Activated CD4-positive, alpha-beta T cell treated with anti-CD3 and anti-CD28 coated beads, Interleukin-2, Interleukin-4, amounts not matched to agents 100 ng/mL and 50 ng/mL, durations not matched to agents 16 hours and 8 hours (primary cell): ENCODE results near the gene ONECUT1.
A peak's percentile ranks its signal among the peaks of the same experiment; 100 is the strongest.
"Not testable (repeated sequence)": the region's sequence is repeated elsewhere in the genome, so short reads cannot be mapped to it uniquely, and the experiment has no call there.

ENCODE experiments used
- DNase-seq: peaks from one replicate; pipeline ENCODE4 v3.0.0-alpha.2; 2020; ENCODE audit warnings: low spot score

The ONECUT1 gene

DNA sequence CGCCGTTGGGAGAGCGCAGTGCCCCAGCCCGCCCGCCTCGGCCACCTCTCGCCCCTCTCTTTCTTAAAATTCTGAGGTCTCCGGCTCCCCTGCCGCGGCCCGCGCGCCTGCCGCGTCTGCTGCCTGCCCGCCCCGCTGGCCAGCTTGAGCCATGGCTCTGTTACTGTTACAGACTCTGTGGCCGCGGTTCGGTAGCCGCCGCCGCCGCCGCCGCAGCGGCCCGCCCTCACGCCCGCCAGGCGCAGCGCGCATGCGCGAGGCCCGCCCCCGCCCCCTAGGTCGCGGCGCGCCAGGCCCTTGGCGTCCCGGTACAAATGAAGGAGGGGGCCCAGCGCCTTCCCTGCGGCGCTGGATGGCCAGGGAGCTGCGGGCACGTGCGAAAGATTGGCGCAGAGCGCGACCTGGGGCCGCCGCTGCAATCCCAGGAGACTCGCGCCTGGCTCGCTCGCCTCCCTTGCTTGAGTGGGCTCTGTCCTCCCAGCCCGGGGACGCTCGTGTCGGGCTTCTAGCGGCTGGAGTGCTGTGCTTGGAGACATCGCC is at the start of gene ONECUT1:
Gene ONECUT1 (minus strand): TSS at position 168 of the 540 bp plus-strand sequence. CDS start 452 bp downstream, outside the sequence.
- DNase-seq = peak; percentile 51

DNA sequence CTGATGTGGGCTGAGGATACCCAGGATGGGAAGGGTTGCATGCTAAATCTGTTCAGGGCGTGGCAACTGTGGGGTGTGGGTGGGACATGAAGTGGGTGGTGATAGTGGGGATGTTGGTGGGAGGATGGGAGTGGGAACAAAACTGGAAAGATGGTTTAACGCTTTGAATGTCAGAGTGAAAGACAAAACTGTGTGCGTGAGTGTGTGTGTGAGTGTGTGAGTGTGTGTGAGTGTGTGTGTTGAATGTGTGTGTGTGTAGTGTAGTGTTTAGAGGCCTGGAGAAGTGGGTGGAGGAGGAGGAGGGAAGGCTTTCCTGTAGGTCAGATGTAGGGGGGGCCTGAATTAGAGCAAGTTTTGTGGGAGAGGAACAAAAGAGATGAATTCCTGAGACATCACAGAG is 44.2 kb upstream of the ONECUT1 start:
- no peak for DNase-seq

DNA sequence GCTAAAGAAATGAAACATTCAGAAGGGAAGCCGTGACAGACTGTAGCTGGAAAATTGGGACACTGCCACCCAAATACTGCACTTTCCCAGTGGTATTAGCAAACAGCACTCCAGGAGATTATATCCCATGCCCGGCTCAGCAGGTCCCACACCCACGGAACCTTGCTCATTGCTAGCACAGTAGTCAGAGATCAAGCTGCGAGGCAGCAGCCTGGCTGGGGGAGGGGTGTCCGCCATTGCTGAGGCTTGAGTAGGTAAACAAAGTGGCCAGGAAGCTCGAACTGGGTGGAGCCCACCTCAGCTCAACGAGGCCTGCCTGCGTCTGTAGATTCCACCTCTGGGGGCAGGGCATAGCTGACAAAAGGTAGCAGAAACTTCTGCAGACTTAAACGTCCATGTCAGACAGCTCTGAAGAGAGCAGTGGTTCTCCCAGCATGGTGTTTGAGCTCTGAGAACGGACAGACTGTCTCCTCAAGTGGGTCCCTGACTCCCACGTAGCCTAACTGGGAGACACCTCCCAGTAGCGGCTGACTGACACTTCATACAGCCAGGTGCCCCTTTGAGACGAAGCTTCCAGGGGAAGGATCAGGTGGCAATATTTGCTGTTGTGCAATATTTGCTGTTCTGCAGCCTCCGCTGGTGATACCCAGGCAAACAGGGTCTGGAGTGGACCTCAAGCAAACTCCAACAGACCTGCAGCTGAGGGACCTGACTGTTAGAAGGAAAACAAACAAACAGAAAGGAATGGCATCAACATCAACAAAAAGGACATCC is 34.2 kb upstream of the ONECUT1 start:
- not testable (repeated sequence) for DNase-seq

DNA sequence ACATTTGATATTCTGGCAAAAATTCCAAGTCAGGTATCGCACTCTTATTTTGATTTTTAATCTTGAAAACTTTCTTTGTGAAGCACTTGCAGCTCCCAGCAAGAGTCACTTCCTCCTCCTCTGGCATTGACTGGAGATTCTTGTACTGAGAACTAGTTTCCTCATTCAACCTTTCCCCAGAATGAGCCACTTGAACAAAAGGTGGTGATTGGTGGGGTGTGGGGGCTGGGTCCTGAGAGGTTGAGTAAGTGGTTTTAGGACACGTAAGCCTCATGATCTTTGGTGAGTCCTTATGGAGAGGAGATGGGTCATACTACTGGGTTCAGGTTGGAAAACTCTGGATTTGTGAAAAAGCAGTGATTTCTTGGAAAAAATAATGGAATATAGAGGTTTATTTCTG is 32.3 kb upstream of the ONECUT1 start:
- DNase-seq = no peak

DNA sequence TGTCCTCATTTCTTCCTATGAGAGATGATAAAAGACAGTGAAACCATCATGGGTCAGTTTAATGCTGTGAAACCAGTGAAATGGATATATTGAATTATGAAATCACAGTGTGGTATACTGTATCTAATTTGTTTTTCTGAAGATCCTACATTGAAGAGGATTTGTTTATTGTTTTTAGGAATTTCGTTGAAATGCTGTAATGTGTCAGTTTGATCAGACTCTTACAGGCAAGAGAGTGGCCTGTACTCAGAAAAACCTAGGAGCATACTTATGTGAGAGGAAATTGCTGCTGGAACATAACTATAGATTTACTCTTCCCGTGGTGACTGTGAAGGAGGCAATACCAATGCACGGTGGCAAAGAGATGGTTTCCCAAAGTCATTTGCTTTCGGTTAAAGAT is 29.1 kb upstream of the ONECUT1 start:
- no peak for DNase-seq

DNA sequence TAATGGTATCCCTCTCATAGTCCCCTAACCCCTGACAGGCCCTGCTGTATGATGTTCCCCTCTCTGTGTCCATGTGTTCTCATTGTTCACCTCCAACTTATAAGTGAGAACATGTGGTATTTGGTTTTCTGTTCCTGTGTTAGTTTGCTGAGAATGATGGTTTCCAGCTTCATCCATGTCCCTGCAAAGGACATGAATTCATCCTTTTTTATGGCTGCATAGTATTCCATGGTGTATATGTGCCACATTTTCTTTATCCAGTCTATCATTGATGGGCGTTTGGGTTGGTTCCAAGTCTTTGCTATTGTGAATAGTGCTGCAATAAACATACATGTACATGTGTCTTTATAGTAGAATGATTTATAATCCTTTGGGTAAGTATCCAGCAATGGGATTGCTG is 25.8 kb upstream of the ONECUT1 start:
- DNase-seq = not testable (repeated sequence)

DNA sequence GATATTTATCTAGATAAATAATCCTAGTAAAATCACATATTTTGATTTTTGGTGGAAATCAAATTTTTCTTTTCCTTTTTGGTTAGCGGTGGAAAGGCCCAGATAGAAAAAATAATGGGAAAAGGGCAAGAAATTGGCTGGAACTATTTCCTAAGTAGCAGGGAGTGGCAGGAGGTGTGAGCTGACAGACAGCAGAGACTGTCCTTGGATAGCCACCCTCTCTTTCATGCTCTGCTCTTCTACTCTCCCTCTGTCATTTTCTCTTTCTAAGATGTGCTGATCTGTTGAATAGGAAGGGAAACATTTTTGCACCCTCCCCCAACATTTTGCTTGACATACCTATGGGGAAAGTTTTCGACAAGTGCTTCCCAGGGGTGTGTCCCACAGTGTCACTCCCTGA is 18.9 kb upstream of the ONECUT1 start:
- DNase-seq = no peak

DNA sequence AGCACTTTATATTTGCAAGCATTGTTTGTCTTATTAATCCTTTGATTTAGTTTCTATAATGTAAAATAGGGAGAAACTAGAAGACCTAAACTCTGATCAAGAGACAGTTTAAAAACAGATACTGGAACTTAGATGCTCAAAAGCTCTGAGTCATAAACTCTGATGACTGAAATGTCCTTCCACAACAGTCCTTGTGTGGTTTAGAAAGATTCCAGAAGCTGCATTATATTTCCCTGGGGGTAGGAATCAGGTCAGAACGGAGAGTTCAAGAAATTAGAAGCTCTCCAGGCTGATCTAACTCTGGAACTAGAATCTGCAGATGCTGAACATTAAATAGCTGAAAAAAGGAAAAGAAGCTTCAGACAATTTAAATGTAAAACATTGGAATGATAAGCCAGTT is 18.3 kb upstream of the ONECUT1 start:
- DNase-seq = no peak

DNA sequence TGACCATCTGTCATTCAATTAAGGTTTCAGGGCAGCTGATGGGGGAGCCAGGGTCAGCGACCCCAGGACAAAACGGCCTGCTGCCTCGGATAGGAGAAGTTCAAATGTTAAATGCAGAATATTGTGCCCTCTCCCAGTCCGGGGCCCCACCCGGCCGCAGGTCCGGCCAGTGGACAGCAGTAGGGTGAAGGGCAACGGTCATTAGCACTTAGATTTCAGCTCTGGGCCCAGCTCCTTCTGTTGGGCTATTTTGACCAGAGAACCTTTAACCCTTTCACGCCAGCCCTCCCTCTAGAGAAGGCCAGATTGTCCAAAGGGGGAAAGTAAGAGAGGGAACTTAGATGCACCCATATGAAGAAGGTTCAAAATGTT is 16.1 kb upstream of the ONECUT1 start:
- no peak for DNase-seq

DNA sequence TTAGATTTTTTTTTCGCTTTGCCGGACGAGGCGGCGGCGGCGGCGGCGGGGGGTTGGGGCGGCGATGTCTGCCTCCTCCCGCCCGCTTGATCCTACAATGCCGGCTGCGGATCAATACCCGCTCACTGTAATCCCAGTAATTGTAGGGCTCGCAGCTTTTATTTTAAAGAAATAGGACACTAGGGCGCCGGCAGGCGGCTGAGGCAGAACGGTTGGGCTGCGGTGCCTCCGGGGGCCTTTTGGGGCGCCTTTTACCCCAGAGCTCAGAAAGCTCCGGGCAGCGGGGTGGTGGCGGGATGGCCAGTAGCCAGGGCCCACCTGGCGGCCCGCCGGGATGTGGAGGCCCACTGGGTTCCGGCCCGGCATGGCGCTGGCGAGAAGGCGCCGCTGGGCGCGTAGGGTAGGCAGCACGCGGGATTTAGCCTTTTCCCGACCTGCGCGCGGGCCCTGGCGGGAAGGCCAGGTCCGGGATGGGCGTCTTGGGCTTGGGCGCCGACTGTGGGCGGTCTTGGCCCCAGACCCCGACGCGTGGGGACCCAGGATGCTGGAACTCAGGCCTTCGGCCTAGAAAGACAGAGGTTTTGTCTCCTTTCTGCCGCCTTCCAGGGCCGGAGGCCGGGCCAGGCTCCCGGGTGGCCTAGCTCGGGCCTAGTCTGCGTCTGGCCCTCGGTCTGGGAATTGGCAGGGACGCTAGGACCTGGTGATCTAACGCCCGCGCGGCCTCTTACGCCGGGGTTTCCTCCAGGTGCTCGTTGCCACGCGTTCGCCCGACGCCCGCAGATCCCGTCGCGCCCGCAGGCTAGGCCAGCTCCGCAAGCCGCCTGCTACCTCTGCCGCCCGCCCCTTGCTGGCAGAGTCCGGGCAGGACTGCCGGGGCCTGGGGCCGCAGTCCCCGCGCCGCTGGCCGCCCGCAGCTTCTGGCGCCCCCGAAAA is 15.5 kb upstream of the ONECUT1 start:
- DNase-seq = no peak

DNA sequence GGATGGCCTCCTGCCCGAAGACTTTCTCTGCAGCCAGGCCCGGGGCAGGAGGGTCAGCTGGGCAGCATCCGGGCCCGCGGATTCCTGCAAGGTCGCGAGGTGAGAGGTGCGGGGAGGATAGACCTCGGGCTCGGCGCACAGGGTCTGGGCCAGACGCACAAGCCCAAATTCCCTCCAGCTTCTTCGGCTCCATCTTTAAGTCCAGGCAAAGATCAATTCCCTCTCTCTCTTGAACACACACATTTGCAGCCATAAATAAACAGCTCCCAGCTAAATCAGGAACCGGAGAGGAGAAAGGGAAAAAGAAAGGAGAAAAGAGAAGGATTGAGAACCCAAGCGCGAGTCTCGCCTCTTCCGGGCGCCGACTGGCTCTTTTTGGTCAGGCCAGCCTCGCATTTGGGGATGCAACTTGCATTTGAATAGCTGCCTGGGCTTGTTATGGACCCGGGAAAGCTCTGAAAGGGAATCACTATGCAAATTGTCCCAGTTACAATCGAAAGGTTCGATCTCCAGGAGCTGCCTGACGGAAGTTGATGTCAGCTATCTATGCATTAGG is 14.5 kb upstream of the ONECUT1 start:
- no peak for DNase-seq

DNA sequence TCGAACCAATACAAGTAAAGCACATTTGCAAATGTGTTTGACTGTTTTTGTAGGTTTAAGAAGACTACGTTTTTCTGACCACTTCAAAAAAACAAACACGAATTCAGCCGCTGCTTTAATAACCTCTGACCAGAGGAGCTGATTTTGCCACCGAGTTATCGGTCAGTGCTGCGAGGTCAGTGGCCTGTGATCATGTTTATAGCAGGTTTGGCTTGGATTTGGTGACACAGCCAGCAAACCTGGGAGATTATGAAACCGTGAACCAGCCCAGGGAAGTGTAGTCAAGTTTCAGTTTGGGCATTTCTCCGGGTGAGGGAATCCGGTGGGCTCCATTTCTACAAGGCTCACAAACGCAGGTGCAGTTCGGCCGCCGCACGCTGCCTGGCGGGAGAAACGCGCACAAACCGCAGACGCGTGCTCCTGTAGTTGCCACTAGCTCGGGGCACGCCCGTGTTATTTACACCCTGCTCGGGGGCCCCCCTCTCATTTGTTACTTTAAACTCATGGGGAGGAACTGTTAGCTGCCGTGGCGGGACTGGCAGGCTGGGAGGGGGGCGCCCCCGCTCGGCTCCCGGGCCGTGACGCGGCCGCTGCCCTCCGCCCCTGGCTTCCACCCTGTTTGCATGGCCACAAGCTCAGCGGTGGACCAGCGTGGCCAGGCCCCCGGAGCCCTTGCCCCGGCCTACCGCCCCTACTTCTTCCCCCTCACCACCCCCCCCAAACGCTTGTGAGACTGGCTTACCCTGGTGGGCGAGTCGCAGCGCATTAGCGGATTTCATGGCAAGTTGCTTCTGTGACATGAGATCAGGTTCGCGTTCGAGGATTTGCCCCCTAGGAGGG is 13.6 kb upstream of the ONECUT1 start:
- no peak for DNase-seq

DNA sequence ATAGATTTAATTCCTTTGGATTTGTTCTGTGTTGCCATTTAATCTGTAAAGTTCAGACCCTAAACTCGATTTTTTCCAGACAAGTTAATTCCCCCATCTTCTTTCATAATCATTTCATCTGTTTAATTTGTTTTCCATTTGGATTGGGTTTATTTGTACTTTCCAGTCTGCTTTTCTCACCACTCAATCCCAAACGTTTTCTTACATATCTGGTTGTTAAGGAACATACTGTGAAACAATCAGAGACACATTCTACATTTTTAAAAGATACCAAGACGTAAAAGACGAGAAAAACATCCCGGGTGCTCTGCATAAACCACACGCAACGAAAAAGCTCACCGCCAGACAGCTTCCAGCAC is 13.0 kb upstream of the ONECUT1 start:
- no peak for DNase-seq

DNA sequence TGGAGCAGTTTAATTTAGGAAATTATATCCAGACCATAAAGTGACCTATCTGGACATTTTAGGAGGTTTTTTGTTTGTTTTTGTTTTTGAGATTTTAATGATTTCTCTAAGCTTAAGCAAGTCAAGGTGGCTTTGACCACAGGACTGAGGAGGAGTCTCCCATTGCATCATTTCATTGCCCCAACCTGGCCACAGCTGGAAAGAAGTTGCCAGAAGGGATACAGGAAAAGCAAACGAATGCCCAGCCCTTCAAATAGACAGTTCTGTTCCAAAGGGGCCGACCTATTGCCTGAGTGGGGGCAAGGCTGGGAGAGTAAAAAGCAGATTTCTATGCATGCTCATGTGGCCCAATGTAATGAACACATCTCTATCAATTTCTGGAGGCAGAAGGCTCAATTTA is 12.0 kb upstream of the ONECUT1 start:
- no peak for DNase-seq

DNA sequence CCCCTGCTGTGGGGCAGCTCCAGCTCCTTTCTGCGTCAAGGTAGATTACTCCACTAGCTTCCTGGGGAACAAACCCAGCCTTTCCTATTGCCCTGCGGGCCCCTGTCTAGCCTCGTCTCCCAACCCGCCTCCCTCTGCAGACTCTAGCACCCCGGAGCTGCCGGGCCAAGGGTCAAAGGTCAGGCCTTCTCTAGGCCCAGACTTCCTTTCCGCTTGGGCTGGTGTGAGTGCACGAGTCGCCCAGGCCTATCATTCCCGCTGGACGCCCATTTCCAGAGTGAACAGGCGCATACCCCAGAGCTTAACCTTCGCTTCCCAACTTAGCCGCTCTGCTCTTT is 11.6 kb upstream of the ONECUT1 start:
- no peak for DNase-seq

DNA sequence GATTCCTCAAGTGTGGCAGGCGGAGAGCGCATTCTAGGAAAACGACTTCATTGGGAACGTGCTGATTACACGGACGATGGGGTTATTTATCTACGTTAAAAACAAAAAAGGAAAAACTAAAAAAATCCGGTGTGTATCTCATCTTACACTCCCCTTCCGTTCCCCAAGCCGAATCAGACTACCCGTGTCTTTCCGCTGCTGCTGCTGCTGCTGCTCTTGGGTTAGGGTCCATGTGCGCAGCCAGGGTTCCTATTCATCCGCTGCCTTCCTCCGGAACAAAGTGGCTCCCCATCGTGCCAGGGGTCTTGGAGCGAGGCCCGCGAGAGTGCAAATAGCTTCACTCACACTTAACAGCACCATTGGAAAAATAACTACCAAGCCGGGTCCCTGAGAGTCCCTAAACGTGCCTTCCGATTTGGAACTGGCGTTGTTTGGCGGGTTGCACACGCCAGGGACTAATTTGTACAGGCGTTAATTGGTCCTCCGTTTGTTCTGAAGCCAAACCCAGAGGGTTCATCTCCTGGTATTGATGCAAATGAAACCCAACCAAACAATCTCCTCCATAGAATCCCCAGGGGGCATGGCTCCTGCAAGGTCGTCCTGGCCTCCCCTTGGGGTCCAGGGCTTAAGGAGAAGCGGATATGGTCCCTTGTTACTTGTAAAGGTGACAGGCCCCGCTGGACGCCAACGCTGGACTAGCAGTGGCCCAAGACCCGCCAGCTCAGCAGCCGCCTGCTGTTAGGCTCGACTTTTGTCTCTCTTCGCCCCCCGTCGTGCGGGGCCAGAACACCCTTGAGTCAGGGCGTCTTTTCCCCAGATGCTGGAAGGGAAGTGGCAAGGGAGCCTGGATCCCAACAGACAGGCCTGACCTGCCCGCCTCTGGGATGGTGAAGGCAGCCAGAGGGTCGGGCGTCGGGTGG is 11.0 kb upstream of the ONECUT1 start:
- DNase-seq = no peak

DNA sequence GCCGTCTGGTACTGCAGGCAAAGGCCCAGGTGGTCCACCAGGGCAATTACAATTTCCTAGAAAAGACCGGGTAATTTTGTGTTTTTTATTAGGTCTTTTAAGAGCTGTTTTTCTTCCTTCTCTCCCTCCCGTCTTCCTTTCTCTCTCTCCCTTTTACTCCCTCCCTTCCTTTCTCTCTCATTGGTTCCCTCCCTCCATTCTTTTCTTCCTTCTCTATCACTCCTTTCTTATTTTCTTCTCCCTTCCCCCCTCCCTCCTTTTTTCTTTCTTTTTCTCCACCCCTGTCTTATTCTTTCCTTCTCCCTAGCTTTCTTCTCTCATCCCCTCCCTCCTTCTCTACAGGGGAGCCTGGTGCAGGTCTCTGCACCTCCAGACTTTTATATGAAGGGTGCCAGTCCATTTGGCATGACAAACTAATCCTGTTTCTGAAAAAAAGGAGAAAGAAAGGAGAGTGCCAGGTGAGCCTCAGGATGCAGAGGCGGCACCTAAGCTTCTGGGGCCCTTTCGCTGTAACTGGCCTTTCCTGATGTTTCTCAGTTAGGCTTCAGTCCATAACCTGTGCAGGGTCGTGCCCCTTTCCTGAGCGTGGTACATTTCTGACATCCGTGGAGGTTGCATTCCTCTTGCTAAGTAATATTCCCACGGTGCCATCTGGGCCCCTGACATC is 9.1 kb upstream of the ONECUT1 start:
- no peak for DNase-seq

DNA sequence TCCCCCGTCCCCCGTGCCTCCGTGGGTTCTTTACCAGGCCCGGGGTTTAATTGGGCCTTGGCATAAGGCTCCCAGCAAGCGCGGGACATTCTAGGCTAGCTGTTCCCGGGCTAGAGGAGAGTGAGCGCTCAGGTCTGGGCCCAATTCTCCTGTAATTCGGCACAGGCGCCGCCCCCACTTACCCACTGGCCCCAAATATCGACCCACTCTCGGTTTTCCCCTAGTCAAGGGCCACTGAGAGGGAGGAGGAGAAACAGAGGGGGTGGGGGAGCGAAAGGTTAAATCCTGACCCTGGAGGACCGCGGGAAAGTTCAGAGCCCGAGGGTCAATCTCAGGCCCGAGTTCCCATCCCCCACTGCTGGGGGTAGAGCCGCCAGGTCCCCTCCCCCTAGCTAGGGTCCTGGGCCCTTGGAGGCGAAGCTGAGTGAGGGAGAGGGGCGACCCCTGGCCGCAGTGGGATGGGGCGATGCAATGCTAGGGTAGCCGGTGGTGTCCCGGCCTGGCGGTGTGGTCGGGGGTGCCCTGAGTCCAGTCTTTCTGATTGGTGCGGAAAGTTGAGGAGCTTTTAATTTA is 8.5 kb upstream of the ONECUT1 start:
- DNase-seq = no peak

DNA sequence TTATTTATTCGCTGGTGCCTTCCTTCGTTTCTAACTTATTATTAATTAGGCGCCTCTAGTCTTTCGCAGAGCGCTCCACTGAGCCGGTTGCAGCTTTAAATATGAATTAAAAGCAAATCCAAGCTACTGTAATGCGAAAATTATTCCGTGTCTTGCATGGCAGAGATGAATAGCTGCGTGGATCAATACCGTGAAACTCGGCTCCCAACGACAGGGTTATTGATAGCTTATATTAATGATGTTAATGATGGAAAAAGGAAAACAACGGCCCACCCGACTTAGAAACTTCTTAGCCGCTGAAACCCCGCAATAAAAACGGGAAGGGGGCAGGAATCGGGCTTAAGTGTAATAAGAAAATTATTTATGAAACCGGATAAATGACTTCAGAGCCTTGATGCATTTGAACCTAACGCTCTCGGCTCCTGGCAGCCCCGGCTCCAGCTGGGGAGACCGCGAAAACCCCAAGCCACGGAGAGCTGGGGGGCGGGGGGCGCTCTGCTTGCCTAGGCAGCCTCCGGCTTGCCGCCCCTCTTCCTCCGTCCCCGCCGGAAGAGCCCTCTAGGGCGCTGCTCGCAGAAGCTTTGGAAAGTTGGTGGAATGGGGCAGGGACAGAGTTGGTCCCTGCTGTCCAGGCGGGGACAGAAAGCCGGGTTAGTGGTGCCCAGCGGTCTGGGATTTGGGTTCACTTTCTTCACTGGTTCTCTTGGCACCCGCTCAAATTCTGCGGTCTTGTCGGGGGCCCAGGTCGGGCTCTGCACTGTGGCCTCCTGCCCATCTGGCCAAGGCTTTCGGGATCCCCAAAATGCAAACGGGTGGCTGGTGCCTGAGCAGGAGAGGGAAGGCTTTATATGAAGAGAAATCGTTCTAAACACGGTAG is 7.7 kb upstream of the ONECUT1 start:
- no peak for DNase-seq
